Fibroblast of mammary gland (primary cell): ENCODE measurements around the gene FICD.
"Not testable (repeated sequence)": the region's sequence is repeated elsewhere in the genome, so short reads cannot be mapped to it uniquely, and the experiment has no call there.

Experiments used
- DNase-seq: peaks from one replicate; pipeline ENCODE4 v3.0.0-alpha.2; 2010; ENCODE audit warnings: low read depth
- H3K4me3 ChIP-seq: 2 replicates; pipeline ENCODE4 v1.5.1; 2011; ENCODE audit warnings: low read depth, mild to moderate bottlenecking, low read length, moderate library complexity; ENCODE audit not compliant: control insufficient read depth
- CTCF ChIP-seq: conservative IDR thresholded peaks from 2 replicates; pipeline ENCODE4 v1.5.1; 2011; ENCODE audit warnings: low read depth, low read length, inconsistent platforms; ENCODE audit not compliant: control insufficient read depth, insufficient read depth

FICD gene

GRCh38 chr12:108484845-108485244, 30.2 kb upstream of the FICD start:
- no peak overlapping the region for H3K4me3 ChIP-seq
- TF ChIP-seq CTCF = no peak
- DNase-seq = no peak

- not testable (repeated sequence) for DNase-seq, H3K4me3 ChIP-seq
Measured at GRCh38 chr12:108485371-108485770, 29.7 kb upstream of the FICD start.

GRCh38 chr12:108487029-108487428, 28.0 kb upstream of the FICD start:
- not testable (repeated sequence) for DNase-seq, H3K4me3 ChIP-seq

GRCh38 chr12:108491256-108491655, 23.8 kb upstream of the FICD start:
- no peak for DNase-seq
- no peak overlapping the region for H3K4me3 ChIP-seq
- TF ChIP-seq CTCF = no peak

- DNase-seq = peak; percentile 51
- peak; percentile 71 for TF ChIP-seq CTCF
- no peak overlapping the region for H3K4me3 ChIP-seq
Measured at GRCh38 chr12:108495054-108495453, 20.0 kb upstream of the FICD start.

GRCh38 chr12:108495823-108496579, 19.1 kb upstream of the FICD start:
- TF ChIP-seq CTCF = no peak
- DNase-seq = no peak
- H3K4me3 ChIP-seq = no peak overlapping the region

- no peak for DNase-seq
- H3K4me3 ChIP-seq = no peak overlapping the region
- no peak for TF ChIP-seq CTCF
Measured at GRCh38 chr12:108498136-108498535, 16.9 kb upstream of the FICD start.

- no peak for TF ChIP-seq CTCF
- no peak overlapping the region for H3K4me3 ChIP-seq
- no peak for DNase-seq
Measured at GRCh38 chr12:108502922-108503321, 12.2 kb upstream of the FICD start.
